Measurements from ENCODE around the gene PNMA1.

Gene PNMA1

GRCh38 chr14:73667854-73668253, 46.3 kb downstream of the PNMA1 start:
- H2BK5ac ChIP-seq (ENCODE audit: low read depth, low read length, poor library complexity), result no peak overlapping the region
- no peak overlapping the region for H4K91ac ChIP-seq (ENCODE audit: low read depth, low read length)
- DNase-seq, result no peak
- H3K14ac ChIP-seq (ENCODE audit: low read length), result no peak overlapping the region
- H3K79me1 ChIP-seq (ENCODE audit: low read length), result no peaks in the 10 kb centered on the region
- no peak overlapping the region for H3K23ac ChIP-seq (ENCODE audit: low read length)
- H3K18ac ChIP-seq (ENCODE audit: low read length), result no peak overlapping the region
- H3K4me1 ChIP-seq (ENCODE audit: control insufficient read depth in 1 of 2, insufficient read depth in 2 of 2, low read length in 2 of 2), result no peaks in the 10 kb centered on the region
- H3K4ac ChIP-seq (ENCODE audit: low read depth, low read length), result no peak overlapping the region
- H3K4me2 ChIP-seq (ENCODE audit: low read length), result no peak overlapping the region
- no peak overlapping the region for H4K12ac ChIP-seq (ENCODE audit: low read depth, low read length)
- H3K27me3 ChIP-seq (ENCODE audit: insufficient read depth, low read length), result no peaks in the 10 kb centered on the region
- no peak overlapping the region for H2AK5ac ChIP-seq (ENCODE audit: low read length)
- no peaks in the 10 kb centered on the region for H3K79me2 ChIP-seq (ENCODE audit: control insufficient read depth, insufficient read depth, low read length, poor library complexity)
- H2BK120ac ChIP-seq (ENCODE audit: insufficient read depth, low read length, poor library complexity), result no peak overlapping the region
- no peak overlapping the region for H3K27ac ChIP-seq (ENCODE audit: low read depth, low read length)
- H3K4me3 ChIP-seq (ENCODE audit: low read depth, low read length), result no peak overlapping the region
- no peaks in the 10 kb centered on the region for H3K9me3 ChIP-seq (ENCODE audit: insufficient read depth, low read depth, low read length)
- H3K9ac ChIP-seq (ENCODE audit: low read length), result no peak overlapping the region
- H3K36me3 ChIP-seq (ENCODE audit: control insufficient read depth in 1 of 2, insufficient read depth in 2 of 2, low read length in 2 of 2), result no peaks in the 10 kb centered on the region
- H2BK12ac ChIP-seq (ENCODE audit: low read length), result no peak overlapping the region
- no peak overlapping the region for H2AFZ ChIP-seq (ENCODE audit: insufficient read depth, low read length, poor library complexity)
- no peak overlapping the region for H4K8ac ChIP-seq (ENCODE audit: low read depth, low read length)
- 100% methylated on average over 1 of the region's 3 CpGs for WGBS (ENCODE audit: extremely low coverage, insufficient coverage, insufficient read length)

GRCh38 chr14:73666583-73666982, 47.6 kb downstream of the PNMA1 start:
- Histone ChIP-seq H2BK12ac (ENCODE audit: low read length) (no peak overlapping the region), H3K14ac (ENCODE audit: low read length) (no peak overlapping the region), H3K18ac (ENCODE audit: low read length) (no peak overlapping the region), H4K12ac (ENCODE audit: low read depth, low read length) (no peak overlapping the region), H3K4me2 (ENCODE audit: low read length) (no peak overlapping the region), H4K8ac (ENCODE audit: low read depth, low read length) (no peak overlapping the region), H2BK5ac (ENCODE audit: low read depth, low read length, poor library complexity) (no peak overlapping the region), H2AK5ac (ENCODE audit: low read length) (no peak overlapping the region), H2BK120ac (ENCODE audit: insufficient read depth, low read length, poor library complexity) (no peak overlapping the region), H3K4me1 (ENCODE audit: control insufficient read depth in 1 of 2, insufficient read depth in 2 of 2, low read length in 2 of 2) (no peaks in the 10 kb centered on the region), H3K27me3 (ENCODE audit: insufficient read depth, low read length) (no peaks in the 10 kb centered on the region), H4K91ac (ENCODE audit: low read depth, low read length) (no peak overlapping the region), H2AFZ (ENCODE audit: insufficient read depth, low read length, poor library complexity) (no peak overlapping the region), H3K27ac (ENCODE audit: low read depth, low read length) (no peak overlapping the region), H3K79me1 (ENCODE audit: low read length) (no peaks in the 10 kb centered on the region), H3K79me2 (ENCODE audit: control insufficient read depth, insufficient read depth, low read length, poor library complexity) (no peaks in the 10 kb centered on the region), H3K4me3 (ENCODE audit: low read depth, low read length) (no peak overlapping the region), H3K23ac (ENCODE audit: low read length) (no peak overlapping the region), H3K9ac (ENCODE audit: low read length) (no peak overlapping the region), H3K9me3 (ENCODE audit: insufficient read depth, low read depth, low read length) (no peaks in the 10 kb centered on the region), H3K4ac (ENCODE audit: low read depth, low read length) (no peak overlapping the region), H3K36me3 (ENCODE audit: control insufficient read depth in 1 of 2, insufficient read depth in 2 of 2, low read length in 2 of 2) (no peaks in the 10 kb centered on the region)
- DNase-seq, result no peak
- no CpG with 5 or more reads among the region's 5 CpGs for WGBS (ENCODE audit: extremely low coverage, insufficient coverage, insufficient read length)

GRCh38 chr14:73665130-73665529, 49.1 kb downstream of the PNMA1 start:
- Histone ChIP-seq H3K9ac (ENCODE audit: low read length) (no peak overlapping the region), H3K27me3 (ENCODE audit: insufficient read depth, low read length) (no peaks in the 10 kb centered on the region), H3K23ac (ENCODE audit: low read length) (no peak overlapping the region), H4K91ac (ENCODE audit: low read depth, low read length) (no peak overlapping the region), H2BK12ac (ENCODE audit: low read length) (no peak overlapping the region), H2AFZ (ENCODE audit: insufficient read depth, low read length, poor library complexity) (no peak overlapping the region), H3K27ac (ENCODE audit: low read depth, low read length) (no peak overlapping the region), H3K4me2 (ENCODE audit: low read length) (no peak overlapping the region), H4K8ac (ENCODE audit: low read depth, low read length) (no peak overlapping the region), H4K12ac (ENCODE audit: low read depth, low read length) (no peak overlapping the region), H2BK120ac (ENCODE audit: insufficient read depth, low read length, poor library complexity) (no peak overlapping the region), H3K79me1 (ENCODE audit: low read length) (no peaks in the 10 kb centered on the region), H3K79me2 (ENCODE audit: control insufficient read depth, insufficient read depth, low read length, poor library complexity) (no peaks in the 10 kb centered on the region), H3K36me3 (ENCODE audit: control insufficient read depth in 1 of 2, insufficient read depth in 2 of 2, low read length in 2 of 2) (no peaks in the 10 kb centered on the region), H2AK5ac (ENCODE audit: low read length) (no peak overlapping the region), H3K4ac (ENCODE audit: low read depth, low read length) (no peak overlapping the region), H2BK5ac (ENCODE audit: low read depth, low read length, poor library complexity) (no peak overlapping the region), H3K4me3 (ENCODE audit: low read depth, low read length) (no peak overlapping the region), H3K4me1 (ENCODE audit: control insufficient read depth in 1 of 2, insufficient read depth in 2 of 2, low read length in 2 of 2) (no peaks in the 10 kb centered on the region), H3K9me3 (ENCODE audit: insufficient read depth, low read depth, low read length) (no peaks in the 10 kb centered on the region), H3K14ac (ENCODE audit: low read length) (no peak overlapping the region), H3K18ac (ENCODE audit: low read length) (no peak overlapping the region)
- WGBS (ENCODE audit: extremely low coverage, insufficient coverage, insufficient read length), result no CpG with 5 or more reads among the region's 2 CpGs
- no peak for DNase-seq

- H3K27me3 ChIP-seq (ENCODE audit: insufficient read depth, low read length), result no peaks in the 10 kb centered on the region
- H3K23ac ChIP-seq (ENCODE audit: low read length), result no peak overlapping the region
- H2AFZ ChIP-seq (ENCODE audit: insufficient read depth, low read length, poor library complexity), result no peak overlapping the region
- no peak overlapping the region for H3K4me2 ChIP-seq (ENCODE audit: low read length)
- no peaks in the 10 kb centered on the region for H3K79me2 ChIP-seq (ENCODE audit: control insufficient read depth, insufficient read depth, low read length, poor library complexity)
- no peaks in the 10 kb centered on the region for H3K79me1 ChIP-seq (ENCODE audit: low read length)
- DNase-seq, result no peak
- no peak overlapping the region for H3K27ac ChIP-seq (ENCODE audit: low read depth, low read length)
- no peak overlapping the region for H3K18ac ChIP-seq (ENCODE audit: low read length)
- no peaks in the 10 kb centered on the region for H3K36me3 ChIP-seq (ENCODE audit: control insufficient read depth in 1 of 2, insufficient read depth in 2 of 2, low read length in 2 of 2)
- H4K91ac ChIP-seq (ENCODE audit: low read depth, low read length), result no peak overlapping the region
- no peak overlapping the region for H2AK5ac ChIP-seq (ENCODE audit: low read length)
- no peak overlapping the region for H2BK120ac ChIP-seq (ENCODE audit: insufficient read depth, low read length, poor library complexity)
- no peak overlapping the region for H4K12ac ChIP-seq (ENCODE audit: low read depth, low read length)
- no peak overlapping the region for H2BK12ac ChIP-seq (ENCODE audit: low read length)
- H3K9me3 ChIP-seq (ENCODE audit: insufficient read depth, low read depth, low read length), result no peaks in the 10 kb centered on the region
- no peak overlapping the region for H2BK5ac ChIP-seq (ENCODE audit: low read depth, low read length, poor library complexity)
- H3K4me3 ChIP-seq (ENCODE audit: low read depth, low read length), result no peak overlapping the region
- no peak overlapping the region for H3K4ac ChIP-seq (ENCODE audit: low read depth, low read length)
- H3K14ac ChIP-seq (ENCODE audit: low read length), result no peak overlapping the region
- no peaks in the 10 kb centered on the region for H3K4me1 ChIP-seq (ENCODE audit: control insufficient read depth in 1 of 2, insufficient read depth in 2 of 2, low read length in 2 of 2)
- no peak overlapping the region for H4K8ac ChIP-seq (ENCODE audit: low read depth, low read length)
- H3K9ac ChIP-seq (ENCODE audit: low read length), result no peak overlapping the region
Measured at GRCh38 chr14:73663548-73664212, 50.5 kb downstream of the PNMA1 start.
